H1 (cell line): ENCODE results near the gene NAIF1. TPM values are rescaled to one million over a fixed set of nuclear protein-coding genes. Genes with fewer than 3 reads are reported as not detected.

Experiments used
- CHD1 ChIP-seq: IDR thresholded peaks from 2 replicates; pipeline ENCODE4 v1.6.1; 2012; ENCODE audit warnings: low read depth, low read length, improper control_type of control experiment
- EZH2 ChIP-seq: fragments of 200-600 bp; sonication (generic); IDR thresholded peaks from 2 replicates; pipeline ENCODE4 v1.7.1; 2012; ENCODE audit warnings: low read depth, mild to moderate bottlenecking, moderate library complexity, low read length, inconsistent platforms; ENCODE audit not compliant: severe bottlenecking
- POLR2A ChIP-seq, 2 experiments: IDR thresholded peaks; 1 replicate in 1 of 2; 2 replicates in 1 of 2; pipeline ENCODE4 v1.6.1; 2011; ENCODE audit warnings: low read depth in 2 of 2, low read length in 2 of 2, mild to moderate bottlenecking in 2 of 2; ENCODE audit errors: control extremely low read depth in 1 of 2
- RFX5 ChIP-seq: IDR thresholded peaks from 2 replicates; pipeline ENCODE4 v1.6.1; 2011; ENCODE audit warnings: low read depth, low read length, improper control_type of control experiment, borderline replicate concordance
- TAF1 ChIP-seq: IDR thresholded peaks from 2 replicates; pipeline ENCODE4 v1.6.1; 2011; ENCODE audit warnings: mild to moderate bottlenecking, low read depth, low read length
- polyA plus RNA-seq, 7 experiments: library from polyadenylated mRNA; depleted of rRNA in 3 of 7; stranded (reverse) in 5 of 7; unstranded in 2 of 7; fragments of >200 nt in 5 of 7; fragments of 200-250 nt in 2 of 7; gene quantifications; 1 replicate in 5 of 7; 2 replicates in 1 of 7; 4 replicates in 1 of 7; pipeline versions ENCODE4 v1.2.1 to v1.2.3, GENCODE V29; 2011 to 2013; ENCODE audit warnings: missing spikeins in 2 of 7, mixed read lengths in 2 of 7
- total RNA-seq: library from RNA; stranded (reverse); fragmentation: NEBNext Ultra II Directional; extraction: Animal tissue kit (Norgen Biotek cat#: 25700); gene quantifications from 2 replicates; pipeline ENCODE4 v1.2.1, GENCODE V29; 2021
- TF ChIP-seq, protein P1 (sequence below): fragments of 300-600 bp; sonication (generic); IDR thresholded peaks from 2 replicates; pipeline ENCODE4 v1.7.1; 2012; ENCODE audit warnings: low read length, moderate library complexity, mild to moderate bottlenecking, inconsistent platforms; ENCODE audit not compliant: insufficient replicate concordance
- TF ChIP-seq, protein P2 (sequence below), 3 experiments: IDR thresholded peaks; 1 replicate in 2 of 3; 2 replicates in 1 of 3; pipeline versions ENCODE4 v1.5.1 to v1.6.1; 2011; ENCODE audit warnings: low read length in 3 of 3, mild to moderate bottlenecking in 3 of 3, inconsistent platforms in 2 of 3, low read depth in 1 of 3, moderate library complexity in 1 of 3; ENCODE audit not compliant: insufficient read depth in 1 of 3; ENCODE audit errors: control extremely low read depth in 1 of 3

Gene NAIF1
- total and polyA plus RNA-seq, 2 of the 8 experiments (the other 6 are each of a cell fraction or from before 2014, with no cell fraction given), result 8.7 to 9.0 TPM

DNA sequence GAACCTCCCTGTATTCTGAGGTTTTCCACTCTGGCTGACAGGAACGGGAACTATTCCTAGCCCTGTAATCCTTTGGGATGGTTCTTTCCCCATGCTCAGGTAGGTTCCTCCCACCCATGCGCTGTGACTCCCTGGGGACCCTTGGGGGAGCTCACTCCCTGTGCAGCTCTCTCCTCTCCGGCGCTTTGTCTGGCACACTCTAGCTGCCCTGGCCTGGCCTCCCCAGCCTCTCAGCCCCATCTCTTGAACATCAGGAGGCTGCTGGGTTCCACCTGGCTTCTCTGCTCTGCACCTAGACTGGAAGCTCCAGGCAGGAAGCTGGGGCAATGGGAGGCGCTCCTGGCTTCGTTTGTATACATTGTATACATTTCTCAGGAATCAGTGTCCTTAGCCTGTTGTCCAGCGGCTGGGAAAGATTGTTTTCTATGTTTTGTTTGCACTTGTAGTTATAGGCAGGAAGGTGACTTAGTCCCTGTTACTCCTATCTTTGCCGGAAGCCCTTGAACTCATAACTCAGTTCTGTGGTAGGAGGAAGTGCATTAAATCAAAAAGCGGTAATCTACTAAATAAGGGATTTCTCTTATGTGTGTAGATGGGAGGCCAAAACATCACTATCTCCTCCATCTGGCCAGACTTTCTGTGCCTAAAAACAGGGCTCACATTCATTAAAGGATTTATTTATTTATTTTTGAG lies 21.3 kb upstream of the NAIF1 start (continued):
- TF ChIP-seq, protein P1, sequence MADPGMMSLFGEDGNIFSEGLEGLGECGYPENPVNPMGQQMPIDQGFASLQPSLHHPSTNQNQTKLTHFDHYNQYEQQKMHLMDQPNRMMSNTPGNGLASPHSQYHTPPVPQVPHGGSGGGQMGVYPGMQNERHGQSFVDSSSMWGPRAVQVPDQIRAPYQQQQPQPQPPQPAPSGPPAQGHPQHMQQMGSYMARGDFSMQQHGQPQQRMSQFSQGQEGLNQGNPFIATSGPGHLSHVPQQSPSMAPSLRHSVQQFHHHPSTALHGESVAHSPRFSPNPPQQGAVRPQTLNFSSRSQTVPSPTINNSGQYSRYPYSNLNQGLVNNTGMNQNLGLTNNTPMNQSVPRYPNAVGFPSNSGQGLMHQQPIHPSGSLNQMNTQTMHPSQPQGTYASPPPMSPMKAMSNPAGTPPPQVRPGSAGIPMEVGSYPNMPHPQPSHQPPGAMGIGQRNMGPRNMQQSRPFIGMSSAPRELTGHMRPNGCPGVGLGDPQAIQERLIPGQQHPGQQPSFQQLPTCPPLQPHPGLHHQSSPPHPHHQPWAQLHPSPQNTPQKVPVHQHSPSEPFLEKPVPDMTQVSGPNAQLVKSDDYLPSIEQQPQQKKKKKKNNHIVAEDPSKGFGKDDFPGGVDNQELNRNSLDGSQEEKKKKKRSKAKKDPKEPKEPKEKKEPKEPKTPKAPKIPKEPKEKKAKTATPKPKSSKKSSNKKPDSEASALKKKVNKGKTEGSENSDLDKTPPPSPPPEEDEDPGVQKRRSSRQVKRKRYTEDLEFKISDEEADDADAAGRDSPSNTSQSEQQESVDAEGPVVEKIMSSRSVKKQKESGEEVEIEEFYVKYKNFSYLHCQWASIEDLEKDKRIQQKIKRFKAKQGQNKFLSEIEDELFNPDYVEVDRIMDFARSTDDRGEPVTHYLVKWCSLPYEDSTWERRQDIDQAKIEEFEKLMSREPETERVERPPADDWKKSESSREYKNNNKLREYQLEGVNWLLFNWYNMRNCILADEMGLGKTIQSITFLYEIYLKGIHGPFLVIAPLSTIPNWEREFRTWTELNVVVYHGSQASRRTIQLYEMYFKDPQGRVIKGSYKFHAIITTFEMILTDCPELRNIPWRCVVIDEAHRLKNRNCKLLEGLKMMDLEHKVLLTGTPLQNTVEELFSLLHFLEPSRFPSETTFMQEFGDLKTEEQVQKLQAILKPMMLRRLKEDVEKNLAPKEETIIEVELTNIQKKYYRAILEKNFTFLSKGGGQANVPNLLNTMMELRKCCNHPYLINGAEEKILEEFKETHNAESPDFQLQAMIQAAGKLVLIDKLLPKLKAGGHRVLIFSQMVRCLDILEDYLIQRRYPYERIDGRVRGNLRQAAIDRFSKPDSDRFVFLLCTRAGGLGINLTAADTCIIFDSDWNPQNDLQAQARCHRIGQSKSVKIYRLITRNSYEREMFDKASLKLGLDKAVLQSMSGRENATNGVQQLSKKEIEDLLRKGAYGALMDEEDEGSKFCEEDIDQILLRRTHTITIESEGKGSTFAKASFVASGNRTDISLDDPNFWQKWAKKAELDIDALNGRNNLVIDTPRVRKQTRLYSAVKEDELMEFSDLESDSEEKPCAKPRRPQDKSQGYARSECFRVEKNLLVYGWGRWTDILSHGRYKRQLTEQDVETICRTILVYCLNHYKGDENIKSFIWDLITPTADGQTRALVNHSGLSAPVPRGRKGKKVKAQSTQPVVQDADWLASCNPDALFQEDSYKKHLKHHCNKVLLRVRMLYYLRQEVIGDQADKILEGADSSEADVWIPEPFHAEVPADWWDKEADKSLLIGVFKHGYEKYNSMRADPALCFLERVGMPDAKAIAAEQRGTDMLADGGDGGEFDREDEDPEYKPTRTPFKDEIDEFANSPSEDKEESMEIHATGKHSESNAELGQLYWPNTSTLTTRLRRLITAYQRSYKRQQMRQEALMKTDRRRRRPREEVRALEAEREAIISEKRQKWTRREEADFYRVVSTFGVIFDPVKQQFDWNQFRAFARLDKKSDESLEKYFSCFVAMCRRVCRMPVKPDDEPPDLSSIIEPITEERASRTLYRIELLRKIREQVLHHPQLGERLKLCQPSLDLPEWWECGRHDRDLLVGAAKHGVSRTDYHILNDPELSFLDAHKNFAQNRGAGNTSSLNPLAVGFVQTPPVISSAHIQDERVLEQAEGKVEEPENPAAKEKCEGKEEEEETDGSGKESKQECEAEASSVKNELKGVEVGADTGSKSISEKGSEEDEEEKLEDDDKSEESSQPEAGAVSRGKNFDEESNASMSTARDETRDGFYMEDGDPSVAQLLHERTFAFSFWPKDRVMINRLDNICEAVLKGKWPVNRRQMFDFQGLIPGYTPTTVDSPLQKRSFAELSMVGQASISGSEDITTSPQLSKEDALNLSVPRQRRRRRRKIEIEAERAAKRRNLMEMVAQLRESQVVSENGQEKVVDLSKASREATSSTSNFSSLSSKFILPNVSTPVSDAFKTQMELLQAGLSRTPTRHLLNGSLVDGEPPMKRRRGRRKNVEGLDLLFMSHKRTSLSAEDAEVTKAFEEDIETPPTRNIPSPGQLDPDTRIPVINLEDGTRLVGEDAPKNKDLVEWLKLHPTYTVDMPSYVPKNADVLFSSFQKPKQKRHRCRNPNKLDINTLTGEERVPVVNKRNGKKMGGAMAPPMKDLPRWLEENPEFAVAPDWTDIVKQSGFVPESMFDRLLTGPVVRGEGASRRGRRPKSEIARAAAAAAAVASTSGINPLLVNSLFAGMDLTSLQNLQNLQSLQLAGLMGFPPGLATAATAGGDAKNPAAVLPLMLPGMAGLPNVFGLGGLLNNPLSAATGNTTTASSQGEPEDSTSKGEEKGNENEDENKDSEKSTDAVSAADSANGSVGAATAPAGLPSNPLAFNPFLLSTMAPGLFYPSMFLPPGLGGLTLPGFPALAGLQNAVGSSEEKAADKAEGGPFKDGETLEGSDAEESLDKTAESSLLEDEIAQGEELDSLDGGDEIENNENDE, result no peak
- TF ChIP-seq POLR2A (IDR thresholded peaks at IDR 0.05; ENCODE audit: control extremely low read depth in 1 of 2, low read depth in 2 of 2, low read length in 2 of 2) (no peak), TAF1 (no peak), RFX5 (no peak), EZH2 (no peak), CHD1 (no peak)
- TF ChIP-seq, protein P2, sequence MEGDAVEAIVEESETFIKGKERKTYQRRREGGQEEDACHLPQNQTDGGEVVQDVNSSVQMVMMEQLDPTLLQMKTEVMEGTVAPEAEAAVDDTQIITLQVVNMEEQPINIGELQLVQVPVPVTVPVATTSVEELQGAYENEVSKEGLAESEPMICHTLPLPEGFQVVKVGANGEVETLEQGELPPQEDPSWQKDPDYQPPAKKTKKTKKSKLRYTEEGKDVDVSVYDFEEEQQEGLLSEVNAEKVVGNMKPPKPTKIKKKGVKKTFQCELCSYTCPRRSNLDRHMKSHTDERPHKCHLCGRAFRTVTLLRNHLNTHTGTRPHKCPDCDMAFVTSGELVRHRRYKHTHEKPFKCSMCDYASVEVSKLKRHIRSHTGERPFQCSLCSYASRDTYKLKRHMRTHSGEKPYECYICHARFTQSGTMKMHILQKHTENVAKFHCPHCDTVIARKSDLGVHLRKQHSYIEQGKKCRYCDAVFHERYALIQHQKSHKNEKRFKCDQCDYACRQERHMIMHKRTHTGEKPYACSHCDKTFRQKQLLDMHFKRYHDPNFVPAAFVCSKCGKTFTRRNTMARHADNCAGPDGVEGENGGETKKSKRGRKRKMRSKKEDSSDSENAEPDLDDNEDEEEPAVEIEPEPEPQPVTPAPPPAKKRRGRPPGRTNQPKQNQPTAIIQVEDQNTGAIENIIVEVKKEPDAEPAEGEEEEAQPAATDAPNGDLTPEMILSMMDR (IDR thresholded peaks at IDR 0.05; ENCODE audit: control extremely low read depth in 1 of 3, insufficient read depth in 1 of 3, low read depth in 1 of 3, low read length in 3 of 3), result no peak
